Kidney glomerular epithelial cell (primary cell): ENCODE data around the gene CYBB.
A peak's percentile ranks its signal among the peaks of the same experiment; 100 is the strongest.
"Not testable (repeated sequence)": the region's sequence is repeated elsewhere in the genome, so short reads cannot be mapped to it uniquely, and the experiment has no call there.

Experiments
- DNase-seq: peaks from one replicate; lab custom pipeline; 2025; lab: John Stamatoyannopoulos, UW

Gene CYBB

GRCh38 chrX:37779857-37780256 is at the start of gene CYBB:
TSS of gene CYBB (plus strand) at chrX:37780059. CDS start at chrX:37780078, 19 bp downstream.
- no peak for DNase-seq

GRCh38 chrX:37745354-37745753 is 34.5 kb upstream of the CYBB start:
- peak; percentile 6 for DNase-seq

- DNase-seq = no peak
These were observed 34.0 kb upstream of the CYBB start for GRCh38 chrX:37745835-37746217.

- no peak for DNase-seq
These were observed 33.5 kb upstream of the CYBB start for GRCh38 chrX:37746218-37746941.

GRCh38 chrX:37746951-37747350 is 32.9 kb upstream of the CYBB start:
- peak; percentile 10 for DNase-seq

GRCh38 chrX:37752281-37752680 is 27.6 kb upstream of the CYBB start:
- no peak for DNase-seq

- no peak for DNase-seq
These were observed 26.9 kb upstream of the CYBB start for GRCh38 chrX:37752936-37753335.

- no peak for DNase-seq
These were observed 26.5 kb upstream of the CYBB start for GRCh38 chrX:37753384-37753783.

- no peak for DNase-seq
These were observed 25.3 kb upstream of the CYBB start for GRCh38 chrX:37754516-37754915.

GRCh38 chrX:37755025-37755424 is 24.8 kb upstream of the CYBB start:
- no peak for DNase-seq

- DNase-seq = no peak
These were observed 22.8 kb upstream of the CYBB start for GRCh38 chrX:37757082-37757481.

GRCh38 chrX:37759351-37759750 is 20.5 kb upstream of the CYBB start:
- DNase-seq = no peak

GRCh38 chrX:37759878-37760418 is 19.9 kb upstream of the CYBB start:
- DNase-seq = no peak

- no peak for DNase-seq
These were observed 16.5 kb upstream of the CYBB start for GRCh38 chrX:37763400-37763799.

- DNase-seq = no peak
These were observed 14.4 kb upstream of the CYBB start for GRCh38 chrX:37765507-37765906.

- DNase-seq = no peak
These were observed 12.4 kb upstream of the CYBB start for GRCh38 chrX:37767430-37767829.

GRCh38 chrX:37768866-37769265 is 11.0 kb upstream of the CYBB start:
- DNase-seq = not testable (repeated sequence)

GRCh38 chrX:37776283-37776986 is 3.4 kb upstream of the CYBB start:
- DNase-seq = no peak

GRCh38 chrX:37776987-37777325 is 2.9 kb upstream of the CYBB start:
- no peak for DNase-seq

GRCh38 chrX:37781081-37781480 is 1.2 kb downstream of the CYBB start:
- DNase-seq = no peak

GRCh38 chrX:37781814-37782213 is 2.0 kb downstream of the CYBB start:
- no peak for DNase-seq

- no peak for DNase-seq
These were observed 2.5 kb downstream of the CYBB start for GRCh38 chrX:37782359-37782758.

GRCh38 chrX:37783305-37783704 is 3.4 kb downstream of the CYBB start:
- no peak for DNase-seq

- no peak for DNase-seq
These were observed 5.7 kb downstream of the CYBB start for GRCh38 chrX:37785569-37785968.
